A549 (cell line): ENCODE results near the gene EP400.

Experiments used
- CEBPB ChIP-seq, 2 experiments: fragments of >200 bp in 1 of 2; sonication (Bioruptor Twin) in 1 of 2; formaldehyde crosslinking in 1 of 2; IDR thresholded peaks; 2 replicates each; pipeline ENCODE4 v1.6.1; 2012 to 2016
- KDM1A ChIP-seq: fragments of 200-600 bp; sonication (generic); IDR thresholded peaks from 2 replicates; pipeline ENCODE4 v1.6.1; 2016; ENCODE audit warnings: low read depth, mild to moderate bottlenecking
- MAFK ChIP-seq: fragments of 450-650 bp; IDR thresholded peaks from 2 replicates; pipeline ENCODE4 v1.6.1; 2014; ENCODE audit not compliant: partially characterized antibody
- POLR2A ChIP-seq: IDR thresholded peaks from 2 replicates; pipeline ENCODE4 v1.6.1; 2012; ENCODE audit warnings: mild to moderate bottlenecking, low read length
- SMC3 ChIP-seq: fragments of >200 bp; sonication (Bioruptor Twin); formaldehyde crosslinking; IDR thresholded peaks from 3 replicates; pipeline ENCODE4 v1.6.1; 2018; ENCODE audit warnings: inconsistent platforms
- TF ChIP-seq, protein P1 (sequence below): fragments of >200 bp; sonication (Bioruptor Twin); formaldehyde crosslinking; IDR thresholded peaks from 3 replicates; pipeline ENCODE4 v1.5.1; 2016
- TF ChIP-seq, protein P2 (sequence below): fragments of 150-350 bp; IDR thresholded peaks from 2 replicates; pipeline ENCODE4 v1.6.1; 2014; ENCODE audit warnings: low read depth, mild to moderate bottlenecking, low read length
- TF ChIP-seq, protein P3 (sequence below): IDR thresholded peaks from 2 replicates; pipeline ENCODE4 v1.6.1; 2012
- TF ChIP-seq, protein P4 (sequence below): fragments of 450-650 bp; IDR thresholded peaks from 2 replicates; pipeline ENCODE4 v1.6.1; 2014; ENCODE audit warnings: antibody characterized with exemption

DNA sequence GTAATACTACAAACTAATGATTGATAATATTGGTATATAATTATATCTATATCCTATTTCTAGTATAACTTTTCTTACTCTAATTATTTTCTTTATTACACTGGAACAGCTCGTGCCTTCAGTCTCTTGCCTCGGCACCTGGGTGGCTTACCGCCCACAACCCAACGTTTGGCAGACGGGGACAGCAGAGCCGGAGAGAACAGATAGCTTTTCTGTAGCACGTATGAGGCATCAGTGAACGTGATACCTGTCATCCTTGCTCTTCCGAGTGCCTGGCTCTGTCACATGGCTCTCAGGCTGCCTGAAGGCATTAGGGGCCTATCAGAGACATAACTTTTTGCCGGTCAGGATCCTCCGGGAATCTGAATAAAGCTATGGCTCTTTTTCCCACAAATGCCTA lies 15.2 kb upstream of the EP400 start:
- TF ChIP-seq CEBPB (IDR thresholded peaks at IDR 0.05) (no peak), POLR2A (no peak), SMC3 (no peak), MAFK (no peak), KDM1A (no peak)
- TF ChIP-seq, protein P1, sequence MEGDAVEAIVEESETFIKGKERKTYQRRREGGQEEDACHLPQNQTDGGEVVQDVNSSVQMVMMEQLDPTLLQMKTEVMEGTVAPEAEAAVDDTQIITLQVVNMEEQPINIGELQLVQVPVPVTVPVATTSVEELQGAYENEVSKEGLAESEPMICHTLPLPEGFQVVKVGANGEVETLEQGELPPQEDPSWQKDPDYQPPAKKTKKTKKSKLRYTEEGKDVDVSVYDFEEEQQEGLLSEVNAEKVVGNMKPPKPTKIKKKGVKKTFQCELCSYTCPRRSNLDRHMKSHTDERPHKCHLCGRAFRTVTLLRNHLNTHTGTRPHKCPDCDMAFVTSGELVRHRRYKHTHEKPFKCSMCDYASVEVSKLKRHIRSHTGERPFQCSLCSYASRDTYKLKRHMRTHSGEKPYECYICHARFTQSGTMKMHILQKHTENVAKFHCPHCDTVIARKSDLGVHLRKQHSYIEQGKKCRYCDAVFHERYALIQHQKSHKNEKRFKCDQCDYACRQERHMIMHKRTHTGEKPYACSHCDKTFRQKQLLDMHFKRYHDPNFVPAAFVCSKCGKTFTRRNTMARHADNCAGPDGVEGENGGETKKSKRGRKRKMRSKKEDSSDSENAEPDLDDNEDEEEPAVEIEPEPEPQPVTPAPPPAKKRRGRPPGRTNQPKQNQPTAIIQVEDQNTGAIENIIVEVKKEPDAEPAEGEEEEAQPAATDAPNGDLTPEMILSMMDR, result no peak
- TF ChIP-seq, protein P2, sequence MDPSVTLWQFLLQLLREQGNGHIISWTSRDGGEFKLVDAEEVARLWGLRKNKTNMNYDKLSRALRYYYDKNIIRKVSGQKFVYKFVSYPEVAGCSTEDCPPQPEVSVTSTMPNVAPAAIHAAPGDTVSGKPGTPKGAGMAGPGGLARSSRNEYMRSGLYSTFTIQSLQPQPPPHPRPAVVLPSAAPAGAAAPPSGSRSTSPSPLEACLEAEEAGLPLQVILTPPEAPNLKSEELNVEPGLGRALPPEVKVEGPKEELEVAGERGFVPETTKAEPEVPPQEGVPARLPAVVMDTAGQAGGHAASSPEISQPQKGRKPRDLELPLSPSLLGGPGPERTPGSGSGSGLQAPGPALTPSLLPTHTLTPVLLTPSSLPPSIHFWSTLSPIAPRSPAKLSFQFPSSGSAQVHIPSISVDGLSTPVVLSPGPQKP, result no peak
- TF ChIP-seq, protein P3, sequence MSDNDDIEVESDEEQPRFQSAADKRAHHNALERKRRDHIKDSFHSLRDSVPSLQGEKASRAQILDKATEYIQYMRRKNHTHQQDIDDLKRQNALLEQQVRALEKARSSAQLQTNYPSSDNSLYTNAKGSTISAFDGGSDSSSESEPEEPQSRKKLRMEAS, result no peak
- TF ChIP-seq, protein P4, sequence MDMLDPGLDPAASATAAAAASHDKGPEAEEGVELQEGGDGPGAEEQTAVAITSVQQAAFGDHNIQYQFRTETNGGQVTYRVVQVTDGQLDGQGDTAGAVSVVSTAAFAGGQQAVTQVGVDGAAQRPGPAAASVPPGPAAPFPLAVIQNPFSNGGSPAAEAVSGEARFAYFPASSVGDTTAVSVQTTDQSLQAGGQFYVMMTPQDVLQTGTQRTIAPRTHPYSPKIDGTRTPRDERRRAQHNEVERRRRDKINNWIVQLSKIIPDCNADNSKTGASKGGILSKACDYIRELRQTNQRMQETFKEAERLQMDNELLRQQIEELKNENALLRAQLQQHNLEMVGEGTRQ, result no peak
